GM18519 (cell line): ENCODE measurements around the gene FNDC10.
"Not testable (repeated sequence)": the region's sequence is repeated elsewhere in the genome, so short reads cannot be mapped to it uniquely, and the experiment has no call there.

Experiments
- ATAC-seq: cut with Tn5 transposase; IDR thresholded peaks from one replicate; pipeline ENCODE4 v1.9.1; 2021; ENCODE audit warnings: mild to moderate bottlenecking, moderate library complexity; ENCODE audit not compliant: unreplicated experiment, low FRiP score

FNDC10 gene

DNA sequence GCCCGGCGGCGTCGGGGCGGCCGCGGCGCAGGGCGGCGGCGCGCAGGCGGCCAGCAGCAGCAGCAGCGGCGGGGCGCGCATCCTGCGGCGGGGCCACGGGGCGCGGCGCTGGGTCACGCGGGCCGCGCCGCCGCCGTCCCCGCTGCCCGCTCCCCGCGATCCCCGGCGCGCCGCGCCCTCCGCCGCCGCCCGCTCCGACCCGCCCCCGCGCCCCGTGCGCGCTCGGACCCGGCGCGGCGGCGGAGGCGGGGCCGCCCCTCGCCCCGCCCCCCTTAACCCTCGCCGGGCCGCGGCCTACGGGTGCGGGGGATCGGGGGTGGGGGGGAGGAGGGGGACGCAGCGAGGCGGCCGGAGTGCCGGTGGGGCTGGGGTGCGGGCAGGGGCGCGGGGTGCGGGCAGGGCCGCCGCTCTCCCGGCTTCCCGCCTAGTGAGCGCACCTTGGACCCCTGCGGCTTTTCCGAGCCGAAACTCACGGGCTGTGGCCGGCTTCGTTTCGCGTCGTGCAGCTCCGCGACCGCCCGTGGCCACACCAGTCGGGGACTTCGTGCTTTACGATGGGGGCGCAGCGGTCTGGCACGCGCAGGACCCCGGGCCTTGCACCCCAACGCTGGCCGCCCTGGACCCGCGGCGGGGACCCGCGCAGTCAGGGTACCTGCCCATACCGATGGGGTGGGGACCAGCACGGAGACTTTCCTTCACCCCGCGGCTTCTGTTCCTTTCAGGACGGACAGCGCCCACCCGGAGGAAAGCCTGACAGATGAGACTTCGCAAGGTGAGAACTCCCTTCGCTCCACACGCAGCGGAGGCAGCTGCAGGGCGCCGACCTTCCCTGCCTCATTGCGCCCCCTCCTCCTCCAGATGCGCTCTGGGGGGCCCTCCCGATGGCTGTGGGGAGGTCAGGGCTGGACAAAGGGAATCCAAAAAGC, at the start of gene FNDC10:
Gene FNDC10, minus strand, starts transcription at position 201 of the 926 bp plus-strand sequence. Its CDS starts 120 bp downstream, at position 81.
- ATAC-seq: no peak

DNA sequence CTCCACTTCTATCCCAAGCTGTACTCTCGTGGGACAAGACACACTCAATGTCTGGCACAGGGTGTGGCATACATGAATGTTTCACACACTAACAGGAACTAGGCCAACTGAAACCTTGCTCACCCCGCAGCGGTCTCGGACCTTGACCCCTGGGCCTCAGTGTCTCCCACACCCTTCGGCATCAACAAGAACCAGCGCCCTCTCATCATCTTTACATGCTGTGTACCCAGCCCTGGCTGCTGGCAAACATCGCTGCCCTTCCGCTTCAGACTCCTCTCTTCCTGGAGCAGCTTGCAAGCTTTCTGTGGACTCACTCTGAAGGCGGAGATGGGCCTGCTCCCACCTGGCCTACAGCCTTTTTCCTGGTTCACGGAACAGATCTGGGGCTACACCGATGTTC, 48.3 kb upstream of the FNDC10 start:
- ATAC-seq: not testable (repeated sequence)

DNA sequence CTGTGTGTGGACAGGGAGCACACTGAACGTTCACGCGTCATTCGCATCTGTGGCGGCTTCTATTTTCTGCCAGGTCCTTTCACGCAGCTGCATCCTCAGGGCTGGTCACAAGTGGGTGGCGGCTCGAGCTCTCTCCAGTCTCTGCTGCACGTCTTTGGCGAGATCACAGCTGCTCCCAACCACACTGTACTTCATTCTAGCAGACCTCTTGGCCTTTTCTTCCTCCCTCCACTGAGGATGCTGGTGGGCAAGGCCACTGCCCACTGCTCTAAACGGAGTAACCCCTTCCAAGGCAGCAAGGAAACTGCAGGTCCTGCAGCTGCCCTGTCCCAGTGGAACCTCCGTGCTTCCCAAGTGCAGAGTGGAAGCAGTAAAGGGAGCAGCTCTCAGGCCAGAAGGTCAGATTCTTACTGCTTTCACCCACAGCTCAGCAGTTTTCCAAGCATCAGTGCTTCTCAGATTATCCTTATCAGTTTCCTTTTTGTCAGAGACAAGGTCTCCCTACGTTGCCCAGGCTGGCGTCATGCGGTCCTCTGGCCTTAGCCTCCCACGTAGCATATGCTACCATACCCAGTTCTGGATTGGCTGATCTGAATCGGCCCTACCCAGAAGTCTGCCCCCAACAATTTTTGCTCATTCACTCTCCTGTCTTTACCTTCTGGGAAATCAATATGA, 47.8 kb upstream of the FNDC10 start:
- ATAC-seq: not testable (repeated sequence)

DNA sequence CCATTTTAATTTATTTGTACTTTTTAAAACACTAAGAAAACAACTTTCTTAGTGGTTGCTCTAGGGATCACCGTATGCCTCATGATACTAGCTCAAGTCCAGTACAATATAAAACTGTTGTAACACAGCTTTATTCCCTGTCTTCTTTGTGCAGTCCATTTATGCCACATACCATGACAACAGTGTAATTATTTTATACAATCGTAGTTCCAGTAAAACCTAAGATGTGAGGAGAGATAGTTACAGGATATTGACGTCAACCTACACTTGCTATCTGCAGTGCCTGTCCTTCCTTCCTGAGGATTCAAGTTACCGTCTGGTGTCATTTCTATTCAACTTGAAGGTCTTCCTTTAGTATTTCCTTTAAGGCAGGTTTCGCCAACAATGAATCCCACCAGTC, 46.4 kb upstream of the FNDC10 start:
- ATAC-seq: not testable (repeated sequence)

DNA sequence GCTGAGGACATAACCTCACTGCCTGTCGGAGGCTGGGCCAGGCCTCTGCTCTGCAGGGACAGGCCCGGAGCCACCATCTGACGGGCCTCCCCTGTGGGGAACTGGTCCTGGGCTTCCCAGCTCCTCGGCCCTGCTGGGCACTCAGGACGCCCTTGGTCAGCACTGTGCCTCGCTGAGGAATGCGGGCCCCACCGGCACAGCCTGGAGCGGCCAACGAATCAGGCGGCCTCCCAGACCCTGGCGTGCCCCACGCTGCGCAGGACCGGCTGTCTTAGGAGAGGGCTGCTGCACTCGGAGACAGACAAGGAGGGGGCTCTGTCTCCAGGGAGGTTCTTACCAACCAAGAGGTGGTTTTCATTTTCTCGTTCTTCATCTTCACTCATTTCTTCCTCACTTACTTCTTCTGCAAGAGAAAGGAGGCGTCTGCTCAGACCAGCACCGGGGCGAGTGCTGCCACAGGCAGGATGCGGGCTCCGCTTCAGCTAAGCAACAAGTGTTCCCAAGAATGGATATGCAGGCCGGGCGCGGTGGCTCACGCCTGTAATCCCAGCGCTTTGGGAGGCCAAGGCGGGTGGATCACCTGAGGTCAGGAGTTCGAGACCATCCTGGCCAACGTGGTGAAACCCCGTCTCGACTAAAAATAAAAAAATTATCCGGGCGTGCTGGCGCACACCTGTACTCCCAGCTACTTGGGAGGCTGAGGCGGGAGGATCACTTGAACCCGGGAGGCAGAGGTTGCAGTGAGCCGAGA, 41.0 kb upstream of the FNDC10 start:
- not testable (repeated sequence) for ATAC-seq

DNA sequence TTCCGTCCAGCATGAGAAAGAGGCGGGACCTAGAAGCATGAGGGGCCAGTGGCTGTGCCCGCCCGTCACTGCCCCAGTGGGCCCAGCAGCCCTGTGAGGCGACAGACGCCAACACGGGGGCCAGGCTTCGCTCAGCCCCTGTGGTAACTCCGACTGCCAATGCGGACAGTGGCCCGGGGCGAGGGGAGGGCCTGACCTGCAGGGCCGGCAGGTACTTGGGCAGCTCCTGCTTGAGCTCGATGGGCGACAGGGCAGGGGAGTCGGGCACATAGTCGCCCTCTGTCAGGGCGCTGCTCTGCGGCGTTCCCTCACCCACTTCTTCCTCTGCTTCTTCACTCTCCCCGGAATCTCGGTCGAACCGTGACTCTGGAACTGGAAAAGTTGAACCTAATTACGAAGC, 40.1 kb upstream of the FNDC10 start:
- ATAC-seq: not testable (repeated sequence)

DNA sequence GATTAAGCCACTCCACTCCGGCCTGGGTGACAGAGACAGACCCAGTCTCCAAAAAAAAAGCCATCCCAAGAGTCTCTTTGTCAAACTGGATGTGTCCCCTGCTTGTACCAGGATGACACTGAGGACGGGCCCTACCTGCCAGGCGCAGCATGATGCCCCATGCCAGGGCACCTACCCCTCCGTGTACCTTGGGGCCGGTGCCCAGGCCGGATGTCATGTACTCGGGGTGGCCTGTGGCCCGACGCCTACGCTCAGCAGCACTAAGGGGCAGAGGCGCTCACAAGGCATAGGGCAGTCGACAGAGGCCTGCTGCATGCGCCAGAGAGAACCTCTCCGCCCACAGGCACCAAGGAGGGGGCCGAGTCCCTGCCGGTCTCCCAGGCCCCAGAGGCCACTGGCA, 39.4 kb upstream of the FNDC10 start:
- not testable (repeated sequence) for ATAC-seq

DNA sequence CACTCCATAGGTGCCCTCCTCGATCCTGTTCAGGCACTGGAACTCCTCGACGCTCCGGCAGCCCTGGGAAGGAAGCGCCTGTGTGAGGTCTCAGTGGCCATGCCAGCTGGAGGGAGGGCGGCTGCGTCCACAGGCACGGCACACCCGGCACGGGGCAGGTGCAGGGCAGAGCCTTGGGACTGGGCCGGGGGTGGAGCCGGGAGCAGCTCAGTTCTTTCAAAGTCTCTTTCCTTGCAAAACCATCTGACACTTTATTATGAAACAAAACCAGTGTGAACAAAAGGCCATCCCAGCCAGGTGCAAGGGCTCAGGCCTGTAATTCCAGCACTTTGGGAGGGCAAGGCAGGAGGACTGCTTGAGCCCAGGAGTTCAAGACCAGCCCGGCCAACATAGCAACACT, 38.6 kb upstream of the FNDC10 start:
- ATAC-seq: not testable (repeated sequence)

DNA sequence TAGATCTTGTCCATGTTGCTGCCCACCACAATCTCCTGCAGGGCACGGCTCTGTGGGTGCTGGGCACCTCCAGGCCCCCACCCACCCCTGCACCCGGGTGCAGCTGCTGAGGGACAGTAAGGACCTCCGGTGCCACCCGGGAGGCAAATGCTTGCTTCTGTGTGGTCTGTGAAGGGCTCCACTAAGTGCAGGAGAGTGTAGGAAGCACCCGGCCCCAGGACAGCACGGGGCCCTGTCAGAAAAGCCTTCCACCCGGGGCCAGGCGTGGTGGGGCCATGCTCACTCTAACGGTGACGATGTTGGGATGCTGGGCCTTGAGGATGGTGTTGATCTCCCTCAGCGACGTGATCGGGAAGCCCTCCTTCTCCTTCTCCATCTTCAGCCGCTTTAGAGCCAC, 37.5 kb upstream of the FNDC10 start:
- not testable (repeated sequence) for ATAC-seq

DNA sequence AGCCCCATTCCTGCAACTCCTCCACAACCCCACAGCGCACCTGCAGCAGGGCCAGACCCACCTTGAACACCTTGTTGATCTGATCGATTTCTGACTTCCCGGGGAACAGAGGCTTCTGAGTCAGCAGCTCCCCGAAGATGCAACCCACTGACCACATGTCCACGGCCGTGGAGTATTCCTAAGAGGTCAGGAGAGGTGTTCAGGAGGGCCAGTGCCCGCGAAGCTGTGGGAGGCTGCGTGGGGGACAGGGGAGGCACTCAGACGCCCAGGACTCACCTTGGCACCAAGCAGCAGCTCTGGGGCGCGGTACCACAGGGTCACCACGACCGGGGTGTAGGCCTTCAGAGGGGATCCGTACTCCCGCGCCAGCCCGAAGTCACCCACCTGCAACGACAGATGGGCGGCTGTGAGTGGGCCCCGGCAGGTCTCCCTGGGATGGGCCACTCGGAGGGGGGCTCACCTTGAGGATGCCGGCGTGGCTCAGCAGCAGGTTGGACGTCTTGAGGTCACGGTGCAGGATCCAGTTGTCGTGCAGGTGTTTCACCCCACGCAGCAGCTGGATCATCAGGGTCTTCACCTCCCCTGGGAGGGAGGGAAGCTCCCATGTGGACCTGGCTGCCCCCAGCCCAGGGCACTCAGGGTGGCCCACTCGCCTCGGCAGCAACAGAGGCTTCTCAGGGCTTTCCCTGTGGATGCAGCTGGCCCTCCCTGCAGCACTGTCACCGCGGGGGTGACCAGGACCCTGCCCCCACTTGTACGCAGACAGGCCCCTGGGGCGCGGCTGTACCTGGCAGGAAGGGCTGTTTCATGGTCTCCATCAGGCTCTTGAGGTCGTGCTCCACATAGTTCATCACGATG, 36.9 kb upstream of the FNDC10 start:
- ATAC-seq: not testable (repeated sequence)

DNA sequence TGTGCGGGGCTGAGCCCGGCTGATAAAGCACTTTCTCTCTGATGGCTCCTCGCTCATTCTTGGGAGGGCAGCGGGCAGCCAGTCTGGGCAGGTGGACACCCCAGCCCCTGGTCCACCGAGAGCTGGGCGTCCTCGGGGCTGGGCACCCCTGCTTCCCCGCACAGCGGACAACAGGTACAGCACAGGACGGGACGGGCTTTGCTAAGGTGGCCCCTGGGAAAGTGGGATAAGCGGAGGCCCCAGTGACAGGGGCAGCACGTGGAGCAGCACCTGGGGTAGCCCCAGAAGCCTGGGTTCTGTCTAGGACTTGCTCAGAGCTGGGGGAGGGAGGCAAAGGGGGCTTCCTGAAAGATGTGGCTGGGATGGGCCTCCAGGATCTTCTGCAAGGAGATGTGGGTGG, 34.7 kb upstream of the FNDC10 start:
- ATAC-seq: not testable (repeated sequence)

DNA sequence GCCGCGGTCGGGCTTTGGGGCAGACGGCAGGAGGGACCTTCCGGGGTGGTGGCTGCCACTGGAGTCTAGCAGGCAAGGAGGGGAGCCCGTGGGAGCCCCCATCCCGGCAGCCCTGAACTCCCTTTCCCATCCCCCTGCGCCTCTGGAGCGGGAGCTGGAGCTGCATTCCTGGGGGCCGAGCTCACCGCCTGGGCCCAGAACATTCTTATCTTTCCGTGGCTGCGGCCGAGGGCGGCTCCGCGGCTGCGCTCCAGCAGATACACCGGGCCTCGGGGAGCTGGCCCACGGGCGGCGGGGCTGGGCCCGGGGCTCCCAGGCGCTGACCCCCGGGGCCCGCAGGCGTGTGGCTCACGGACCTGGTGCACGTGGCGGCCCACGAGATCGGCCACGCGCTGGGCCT, 33.5 kb upstream of the FNDC10 start:
- not testable (repeated sequence) for ATAC-seq

DNA sequence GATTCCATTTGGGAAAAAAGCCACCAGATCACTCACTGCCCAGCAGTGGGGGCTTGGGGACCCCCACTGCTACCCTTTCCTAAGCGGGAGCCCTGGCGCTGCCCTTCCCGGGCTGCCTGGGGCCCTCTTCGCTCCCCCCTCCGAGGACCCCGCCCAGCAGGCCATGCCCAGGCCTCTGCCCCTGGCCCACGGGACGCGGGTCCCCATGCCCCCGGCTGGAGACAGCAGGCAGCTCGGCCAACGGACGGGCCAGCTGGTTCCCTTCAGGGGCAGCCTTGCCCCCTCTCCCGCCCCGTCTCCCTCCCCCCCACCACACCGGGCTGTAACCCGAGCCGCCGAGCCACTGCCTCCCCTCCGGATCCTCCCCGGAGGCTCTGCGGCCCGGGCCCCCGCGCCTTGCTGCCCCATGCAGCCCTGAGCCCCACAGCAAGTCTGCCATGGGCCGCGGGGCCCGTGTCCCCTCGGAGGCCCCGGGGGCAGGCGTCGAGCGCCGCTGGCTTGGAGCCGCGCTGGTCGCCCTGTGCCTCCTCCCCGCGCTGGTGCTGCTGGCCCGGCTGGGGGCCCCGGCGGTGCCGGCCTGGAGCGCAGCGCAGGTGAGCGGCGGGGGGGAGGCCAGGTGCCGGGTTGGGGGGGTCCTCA, 32.0 kb upstream of the FNDC10 start, which contains the start of gene MMP23B:
Gene MMP23B, plus strand, starts transcription at position 392 of the 639 bp plus-strand sequence. Its CDS starts 46 bp downstream, at position 438.
- ATAC-seq: no peak

DNA sequence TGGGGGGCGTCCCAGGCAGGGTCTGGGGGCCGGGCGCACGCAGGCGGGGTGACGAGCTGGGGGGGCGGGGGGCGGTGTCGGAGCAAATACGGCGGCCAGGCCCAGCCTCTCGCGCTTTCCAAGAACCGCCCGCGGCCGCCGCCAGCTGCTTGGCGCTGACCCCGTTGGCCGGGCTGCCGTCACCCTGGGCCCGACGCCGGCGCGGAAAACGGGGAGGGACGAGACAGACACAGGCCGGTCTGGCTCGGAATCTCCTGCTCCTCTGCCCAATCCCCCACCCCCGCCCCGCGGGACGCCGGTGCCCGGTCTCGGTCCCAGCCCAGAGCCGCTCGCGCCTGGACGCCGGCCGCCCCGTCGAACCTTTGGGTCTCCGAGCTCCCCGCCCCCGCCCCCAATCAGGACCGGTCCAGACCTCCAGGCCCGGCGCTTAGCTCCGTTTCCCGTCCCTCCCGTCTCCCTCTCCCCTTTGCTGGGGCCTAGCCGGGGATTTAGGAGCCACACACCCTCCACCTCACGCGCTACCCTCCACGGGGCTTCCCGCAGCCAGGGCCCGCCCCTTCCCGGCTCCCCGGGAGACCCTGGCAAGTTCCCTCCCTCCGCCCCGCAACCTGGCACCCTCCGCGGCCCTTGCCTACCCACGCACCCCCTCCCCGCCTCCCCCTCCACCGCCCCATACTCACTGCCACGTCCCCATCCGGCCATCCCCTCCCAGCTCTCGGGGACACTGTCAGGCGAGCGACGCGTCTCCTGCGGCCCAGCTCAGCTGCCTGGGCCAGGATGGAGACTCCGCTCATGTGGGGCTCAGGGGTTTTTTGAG, 31.2 kb upstream of the FNDC10 start:
- no peak for ATAC-seq

DNA sequence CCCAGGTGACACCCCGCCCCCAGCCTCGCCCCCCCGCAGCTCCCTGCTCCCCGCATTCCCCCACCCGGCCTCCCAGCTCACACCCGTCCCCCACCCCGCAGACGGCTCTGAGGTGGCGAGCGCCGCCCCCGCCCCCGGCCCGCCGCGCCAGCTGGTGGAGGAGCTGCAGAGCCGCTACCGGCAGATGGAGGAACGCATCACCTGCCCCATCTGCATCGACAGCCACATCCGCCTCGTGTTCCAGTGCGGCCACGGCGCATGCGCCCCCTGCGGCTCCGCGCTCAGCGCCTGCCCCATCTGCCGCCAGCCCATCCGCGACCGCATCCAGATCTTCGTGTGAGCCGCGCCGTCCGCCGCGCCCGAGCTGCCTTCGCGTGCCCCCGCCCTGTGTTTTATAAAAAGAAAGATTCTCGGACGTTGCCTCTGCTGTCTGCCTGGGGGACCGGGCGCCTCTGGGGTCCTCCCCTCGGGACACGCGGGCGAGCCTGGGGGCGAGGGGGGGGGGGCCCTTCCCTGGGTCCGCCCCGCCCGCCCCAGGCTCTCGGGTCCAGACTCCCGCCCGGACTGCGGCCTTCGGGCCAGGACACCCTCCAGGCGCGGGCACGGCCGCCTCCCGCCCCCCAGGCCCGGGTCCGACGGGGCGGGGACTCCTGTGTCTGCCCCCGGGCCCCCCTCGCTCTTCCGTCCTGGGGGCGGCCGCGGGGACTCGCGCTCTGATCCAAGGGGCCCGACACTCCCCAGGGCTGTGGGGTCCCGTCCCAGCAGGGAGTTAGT, 30.4 kb upstream of the FNDC10 start:
- ATAC-seq: no peak

DNA sequence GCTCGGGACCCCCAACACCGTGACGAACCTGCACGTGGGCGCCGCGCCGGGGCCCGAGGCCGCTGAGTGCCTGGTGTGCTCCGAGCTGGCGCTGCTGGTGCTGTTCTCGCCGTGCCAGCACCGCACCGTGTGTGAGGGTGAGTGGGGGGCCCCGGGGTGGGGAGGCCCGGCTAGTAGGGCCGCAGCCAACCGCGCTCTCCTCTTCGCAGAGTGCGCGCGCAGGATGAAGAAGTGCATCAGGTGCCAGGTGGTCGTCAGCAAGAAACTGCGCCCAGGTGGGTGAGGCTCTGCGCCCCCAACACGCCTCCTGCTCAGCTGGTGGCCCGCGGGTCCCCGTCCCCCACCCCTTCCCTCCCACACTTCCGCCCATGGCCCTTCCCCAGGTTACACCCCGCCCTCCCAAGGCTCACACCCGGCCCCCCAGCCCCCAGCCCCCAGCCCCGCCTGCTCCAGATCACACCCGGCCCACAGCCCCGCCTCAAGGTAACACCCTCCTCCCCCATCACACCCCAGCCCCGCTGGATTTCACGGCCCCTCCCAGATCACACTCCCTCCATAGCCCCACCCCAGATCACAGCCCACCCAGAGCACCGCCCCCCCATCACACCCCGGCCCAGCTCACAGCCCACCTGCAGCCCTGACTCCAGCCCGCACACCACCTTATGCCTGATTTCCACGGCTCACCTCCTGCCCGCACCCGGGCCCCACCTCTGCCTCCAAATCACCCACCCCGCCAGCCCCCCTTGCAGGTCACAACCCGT, 29.7 kb upstream of the FNDC10 start:
- ATAC-seq: no peak
